Measurements from ENCODE around the gene RPS6KA2. TPM values are rescaled to one million over a fixed set of nuclear protein-coding genes. Genes with fewer than 3 reads are reported as not detected.

Gene RPS6KA2
- total and polyA plus RNA-seq, 2 donors (not counting 3 experiments of a cell fraction or from before 2014, with no cell fraction given): 54.5 to 75.8 TPM

- no peaks in the 10 kb centered on the region for H3K27me3 ChIP-seq (ENCODE audit: control insufficient read depth in 2 of 2, insufficient read depth in 2 of 2, low read length in 2 of 2)
- peak; percentile 71 for FAIRE-seq
- DNase-seq (ENCODE audit: low read depth, low spot score): peak; percentile 95
These were observed 1.1 kb upstream of the RPS6KA2 start for GRCh38 chr6:166627875-166628801.

More at GRCh38 chr6:166627875-166628801, 1.1 kb upstream of the RPS6KA2 start:
- peaks cover 17% of the 10 kb centered on the region for H3K79me2 ChIP-seq (ENCODE audit: control insufficient read depth, insufficient read depth, low read length)
- no peaks in the 10 kb centered on the region for H3K36me3 ChIP-seq (ENCODE audit: control insufficient read depth in 2 of 2, extremely low read depth in 1 of 2, insufficient read depth in 2 of 2, low read length in 2 of 2)
- TF ChIP-seq MAX (IDR thresholded peaks at IDR 0.05; ENCODE audit: insufficient read depth, insufficient read length) (peak; percentile 69), GATA2 (IDR thresholded peaks at IDR 0.05; ENCODE audit: insufficient read depth, insufficient read length, low read depth, low read length) (peak; percentile 81), MYC (IDR thresholded peaks at IDR 0.05; ENCODE audit: low read depth, low read length) (no peak), POLR2AphosphoS5 (IDR thresholded peaks at IDR 0.05; ENCODE audit: insufficient read depth, low read depth, low read length) (no peak)
- H3K27ac ChIP-seq (ENCODE audit: insufficient read depth, low read depth, low read length): peak overlapping the region; percentile 90
- peaks cover 34% of the 10 kb centered on the region for H3K4me1 ChIP-seq (ENCODE audit: control insufficient read depth, extremely low read depth, insufficient read depth, low read length)
- TSS peak; percentile 66 for BruUV-seq (replicated peaks)
- intact Hi-C loops (cut with micrococcal nuclease) (loop anchor here (1.0 to 5.0 kb wide), 18 partner anchors 12 to 371 kb away; partner anchors contain the start of genes CEP43, RAMACL, RNASET2 and SFT2D1), dilution Hi-C loops (cut with MboI; ENCODE audit: extremely low pct_ligation_motif_present, low sequenced_read_pairs) (no loop called here)
- H3K4me3 ChIP-seq (replicated peaks in 1 of 3; ENCODE audit: insufficient read depth in 1 of 3, low read depth in 1 of 3, low read length in 3 of 3): peak overlapping the region; percentile 17 to 65 (median 35)
- CTCF ChIA-PET: interaction anchor here (0.6 to 2.9 kb wide), 11 partner anchors 12 to 762 kb away, joined by 3 to 15 read pairs (median 6); no protein-coding TSS in a partner anchor
- no peaks in the 10 kb centered on the region for H4K20me1 ChIP-seq (replicated peaks; ENCODE audit: control insufficient read depth, extremely low read depth, insufficient read depth, low read length)
- H2AFZ ChIP-seq (ENCODE audit: low read depth, low read length): peak overlapping the region; percentile 21
- H3K9me1 ChIP-seq (replicated peaks; ENCODE audit: control insufficient read depth, extremely low read depth, insufficient read depth, low read length): no peaks in the 10 kb centered on the region
- peak overlapping the region; percentile 88 for H3K4me2 ChIP-seq (ENCODE audit: insufficient read depth, low read length)
- H3K9me3 ChIP-seq (replicated peaks; ENCODE audit: control insufficient read depth, insufficient read depth, low read length): no peaks in the 10 kb centered on the region
- peak overlapping the region; percentile 87 for H3K9ac ChIP-seq (replicated peaks; ENCODE audit: extremely low read depth, insufficient read depth, low read length)
- POLR2A ChIA-PET: interaction anchor here (0.6 to 3.0 kb wide), 13 partner anchors 12 to 248 kb away, joined by 3 to 17 read pairs (median 5); no protein-coding TSS in a partner anchor

All from endothelial cell of umbilical vein (primary cell).